HG02798 (cell line): ENCODE data around the gene VGLL1.
A peak's percentile ranks its signal among the peaks of the same experiment; 100 is the strongest.

Experiments
- ATAC-seq: cut with Tn5 transposase; IDR thresholded peaks from one replicate; pipeline ENCODE4 v1.9.1; 2021; ENCODE audit warnings: mild to moderate bottlenecking; ENCODE audit not compliant: unreplicated experiment, poor library complexity

The VGLL1 gene

DNA sequence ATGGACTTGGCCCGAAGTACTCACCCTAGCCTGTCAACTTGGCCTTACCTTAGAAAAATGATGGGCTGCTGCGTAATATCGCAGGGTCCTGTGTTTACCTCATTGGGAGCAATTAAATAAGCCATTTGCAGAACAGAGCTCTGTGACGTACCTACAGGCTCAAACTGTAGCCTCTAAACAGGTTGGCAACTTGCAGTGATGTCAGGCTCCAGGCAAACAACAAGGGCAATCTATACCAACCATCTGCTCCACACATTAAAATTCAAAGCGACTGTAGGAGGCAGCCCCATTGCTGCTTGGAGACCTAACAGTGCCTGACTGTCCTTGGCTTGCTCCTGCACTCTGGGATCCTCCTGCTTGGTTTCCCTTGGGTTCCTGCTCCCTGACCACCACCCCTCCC lies 17.2 kb downstream of the VGLL1 start:
- ATAC-seq = no peak

DNA sequence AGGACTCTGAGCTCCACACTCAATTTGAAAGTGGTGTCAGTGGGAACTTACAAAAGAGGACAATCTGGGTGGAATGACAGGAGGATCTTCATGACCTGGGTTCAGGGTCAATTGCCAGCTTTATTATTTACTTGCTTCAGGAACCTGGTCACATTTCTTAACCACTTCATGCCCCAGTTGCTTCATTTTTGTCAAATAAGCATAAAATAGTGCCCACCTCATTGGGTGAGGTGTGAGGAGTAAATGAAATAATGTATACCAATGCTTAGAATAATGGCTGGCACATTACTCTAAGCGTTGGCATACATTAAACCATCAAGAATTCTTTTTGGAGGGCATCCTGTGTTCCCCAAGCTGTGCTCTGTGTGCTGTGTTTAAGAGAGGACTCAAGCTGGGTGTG lies 19.4 kb downstream of the VGLL1 start:
- no peak for ATAC-seq

DNA sequence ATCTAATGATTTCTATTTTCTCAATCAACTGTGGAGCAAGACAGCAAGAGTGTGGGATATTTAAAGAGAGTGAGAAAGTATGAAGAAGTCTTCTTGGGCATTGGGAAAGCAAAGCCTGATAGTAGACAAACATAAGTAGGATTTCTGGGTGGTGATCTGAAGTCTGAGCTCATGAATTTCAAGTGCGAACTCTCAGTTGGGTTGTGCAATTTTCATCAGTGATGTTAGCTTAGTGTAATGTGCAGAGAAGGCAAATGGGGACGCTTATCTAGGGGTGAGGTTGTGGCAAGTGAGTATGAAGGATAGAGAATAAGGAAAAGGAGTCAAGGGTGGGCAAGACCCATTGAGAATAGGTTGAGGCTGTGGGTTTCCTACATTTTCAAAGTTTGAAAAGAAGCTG lies 23.7 kb downstream of the VGLL1 start:
- ATAC-seq = no peak

DNA sequence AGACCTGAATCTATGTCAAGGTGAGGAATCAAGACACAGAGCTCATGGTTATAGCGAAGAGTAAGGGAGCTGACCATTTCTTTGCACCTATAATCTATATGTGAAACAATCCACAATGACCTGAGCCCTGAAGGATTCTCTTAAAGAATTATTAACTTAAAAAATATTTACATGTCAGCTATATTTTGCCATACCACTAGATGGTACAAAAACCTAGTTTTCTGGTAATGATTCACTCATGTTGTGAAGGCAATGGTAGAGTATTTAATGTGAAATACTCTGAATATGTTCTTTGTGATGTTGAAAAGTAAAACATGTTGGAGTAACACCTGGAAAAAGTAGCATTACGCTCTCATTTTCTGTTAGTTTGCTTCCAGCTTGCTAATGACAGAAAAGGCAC lies 40.0 kb downstream of the VGLL1 start:
- ATAC-seq = no peak

DNA sequence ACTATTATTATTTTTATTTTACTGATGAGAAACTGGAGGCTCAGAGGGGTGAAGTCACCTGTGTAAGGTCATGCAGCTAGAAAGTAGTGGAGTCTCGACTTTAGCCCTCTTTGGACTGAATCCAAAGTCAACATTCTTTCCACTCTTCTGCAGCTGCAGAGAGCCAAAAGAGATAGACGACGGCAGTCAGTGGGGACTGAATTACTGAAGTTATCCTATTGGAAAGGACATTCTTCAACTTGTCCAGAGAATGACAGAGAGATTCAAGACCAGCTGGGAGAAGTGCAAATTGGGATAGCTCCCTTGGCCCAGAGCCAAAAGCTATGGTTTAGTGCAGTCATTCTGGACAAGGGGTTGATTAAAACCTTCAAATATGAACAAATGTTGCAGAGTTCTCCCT lies 42.5 kb downstream of the VGLL1 start:
- no peak for ATAC-seq

DNA sequence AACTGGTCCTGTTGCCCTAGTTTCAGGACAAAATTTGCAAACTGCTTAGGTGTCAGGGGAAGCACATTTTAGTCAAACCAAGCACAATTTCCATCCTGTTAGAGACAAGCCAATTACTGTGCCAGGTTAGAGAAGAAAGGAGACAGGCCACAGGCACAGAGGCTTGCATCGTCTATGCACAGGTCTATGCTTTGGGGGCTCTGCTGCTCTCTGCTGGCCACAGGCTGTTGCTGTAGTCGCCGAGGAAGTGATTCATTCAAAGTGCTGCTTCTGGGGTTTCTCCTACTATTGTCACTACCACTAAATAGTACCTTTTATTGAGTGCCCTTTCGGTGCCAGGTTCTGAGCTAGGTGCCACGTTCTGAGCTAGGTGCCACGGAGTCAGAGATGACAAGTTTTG lies 45.5 kb downstream of the VGLL1 start:
- peak; percentile 94 for ATAC-seq

DNA sequence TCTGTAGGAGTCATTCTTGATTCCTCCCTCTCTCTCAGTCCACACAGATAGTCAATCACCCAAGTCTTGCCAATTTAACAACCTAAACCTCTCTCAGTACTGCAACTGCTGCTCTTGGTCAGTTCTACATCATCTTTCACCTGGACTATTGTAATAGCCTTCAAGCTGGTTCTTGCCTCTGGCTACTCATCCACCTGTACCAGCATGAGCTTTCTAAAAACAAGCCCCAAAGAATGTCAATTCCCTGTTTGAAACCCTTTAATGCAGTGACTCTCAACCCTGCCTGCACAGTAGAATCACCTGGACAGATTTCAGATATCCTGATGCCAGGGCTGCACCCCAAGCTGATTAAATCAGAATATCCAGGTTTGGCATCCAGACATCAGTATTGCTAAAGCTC lies 48.3 kb downstream of the VGLL1 start:
- ATAC-seq = no peak

DNA sequence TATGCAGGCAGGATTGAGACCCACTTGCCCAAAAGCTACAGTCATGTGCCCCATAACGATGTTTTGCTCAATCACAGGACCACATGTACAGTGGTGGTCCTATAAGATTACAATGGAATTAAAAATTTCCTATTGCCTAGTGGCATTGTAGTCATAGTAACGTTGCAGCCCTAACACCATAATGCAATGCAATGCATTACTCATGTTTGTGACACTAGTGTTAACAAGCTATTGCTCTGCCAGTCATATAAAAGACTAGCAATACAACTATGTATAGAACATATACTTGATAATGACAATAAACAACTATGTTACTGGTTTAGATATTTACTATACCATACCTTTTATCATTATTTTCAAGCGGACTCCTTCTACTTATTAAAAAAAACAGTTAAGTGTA lies 50.6 kb downstream of the VGLL1 start:
- ATAC-seq = no peak

DNA sequence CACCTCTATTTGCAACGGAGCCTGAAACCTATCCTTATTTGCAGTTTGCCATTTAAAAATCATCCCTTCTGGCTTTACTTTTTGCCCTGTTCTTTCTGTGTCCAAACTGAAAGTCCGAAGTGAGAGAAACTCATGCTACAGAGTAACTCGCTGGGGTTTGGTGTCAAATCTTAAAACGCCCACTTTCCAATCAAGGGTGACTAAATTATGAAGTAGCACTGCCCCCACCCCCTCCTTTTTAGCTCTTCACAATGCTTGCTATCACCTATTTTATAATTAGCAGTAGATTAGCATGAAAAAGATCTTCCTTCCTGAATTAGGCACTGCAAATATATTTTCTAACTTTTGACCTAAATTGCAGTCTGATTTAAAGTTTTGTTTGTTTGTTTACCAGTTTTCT lies 52.5 kb downstream of the VGLL1 start:
- peak; percentile 51 for ATAC-seq

DNA sequence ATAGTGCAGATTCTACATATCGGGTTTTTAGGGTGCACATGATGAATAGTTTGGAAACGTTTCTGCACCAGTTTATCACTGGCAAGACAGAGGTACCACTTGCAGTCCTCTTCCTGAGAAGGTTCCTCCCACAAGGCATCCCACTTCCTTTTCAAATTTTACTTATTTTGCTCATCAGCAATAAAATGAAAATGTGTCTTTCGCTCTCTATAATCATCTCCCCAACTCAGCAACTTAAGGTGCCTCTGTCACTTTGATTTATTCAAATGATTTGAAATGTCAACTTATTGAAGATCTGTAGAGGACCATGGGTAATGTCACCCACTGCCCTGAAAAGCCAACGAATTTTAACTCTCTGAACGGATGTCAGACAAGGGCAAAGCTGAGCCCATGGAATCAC lies 53.2 kb downstream of the VGLL1 start:
- ATAC-seq = no peak

DNA sequence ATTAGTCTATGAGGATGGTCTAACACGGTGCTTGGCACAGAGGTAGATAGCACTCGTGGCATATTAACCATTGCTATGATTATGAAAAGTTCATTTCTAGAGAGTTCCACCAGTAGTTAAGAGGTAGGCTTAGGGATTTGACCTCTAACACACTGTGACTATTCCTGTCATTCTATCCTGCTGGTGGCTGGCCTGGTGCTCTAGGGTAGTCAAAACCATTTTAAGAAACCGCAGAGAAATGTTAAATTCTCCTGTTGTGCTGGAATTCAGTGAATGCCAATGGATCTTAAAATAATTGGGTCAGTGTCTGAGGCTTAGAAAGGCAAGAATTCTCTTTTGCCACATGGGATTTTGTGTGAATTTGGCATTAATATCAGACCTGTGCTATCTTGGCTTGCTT lies 53.9 kb downstream of the VGLL1 start:
- ATAC-seq = no peak

DNA sequence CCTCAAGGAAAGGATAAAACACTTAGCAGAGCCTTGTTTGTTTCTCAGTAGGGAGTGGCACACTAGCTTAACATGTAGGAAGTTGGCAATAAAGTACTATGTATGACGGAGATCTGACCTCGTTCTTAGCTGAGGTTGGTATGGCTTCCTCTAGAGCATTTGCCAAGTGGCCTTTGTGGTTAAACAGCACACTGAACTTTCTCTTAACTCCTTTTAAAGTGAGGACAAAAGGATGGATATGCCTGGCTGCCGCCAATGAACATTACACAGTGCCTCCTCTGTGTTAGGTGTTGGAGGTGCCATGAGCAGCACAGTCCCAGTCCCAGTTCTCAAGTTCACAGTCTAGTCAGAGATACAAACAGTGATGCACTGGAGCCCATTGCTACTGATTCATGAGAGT lies 54.4 kb downstream of the VGLL1 start:
- ATAC-seq = no peak

DNA sequence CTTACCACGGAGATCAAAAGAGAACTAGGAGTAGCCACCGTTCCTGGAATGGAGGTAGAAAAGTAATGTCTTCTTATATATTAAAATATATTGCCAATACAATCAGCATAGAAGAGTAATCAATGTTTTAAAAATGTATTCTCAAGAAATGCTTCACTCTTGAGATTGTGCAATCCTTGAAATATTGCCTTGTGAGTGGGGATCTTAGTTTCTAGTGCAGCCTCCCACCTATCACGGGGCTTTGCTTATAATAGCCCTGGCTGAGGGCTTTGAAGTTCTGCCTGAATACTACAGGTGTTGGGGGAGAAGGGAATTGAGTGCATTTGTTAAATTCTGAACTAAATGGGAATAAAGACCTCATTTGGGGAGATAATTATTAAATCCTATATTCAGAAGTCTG lies 55.5 kb downstream of the VGLL1 start:
- no peak for ATAC-seq

DNA sequence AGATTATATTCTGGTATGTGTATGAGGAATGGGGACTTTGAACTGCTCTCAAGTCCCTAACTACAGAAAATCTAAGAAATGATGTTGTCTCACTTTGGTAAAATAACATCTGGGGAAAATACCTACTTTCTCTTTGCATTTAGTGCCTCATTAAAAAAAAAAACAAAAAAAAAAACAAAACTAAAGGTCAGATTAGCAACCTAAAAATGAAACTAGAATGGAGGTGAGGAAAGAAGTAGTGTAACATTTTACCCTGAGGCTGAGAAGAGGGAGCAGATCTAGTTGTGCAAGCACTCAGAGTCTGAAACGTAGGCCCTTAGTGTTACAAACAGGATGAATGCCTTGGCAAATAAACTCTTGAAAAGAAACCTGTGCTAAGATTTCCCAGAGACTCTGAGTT lies 56.0 kb downstream of the VGLL1 start:
- peak; percentile 72 for ATAC-seq

DNA sequence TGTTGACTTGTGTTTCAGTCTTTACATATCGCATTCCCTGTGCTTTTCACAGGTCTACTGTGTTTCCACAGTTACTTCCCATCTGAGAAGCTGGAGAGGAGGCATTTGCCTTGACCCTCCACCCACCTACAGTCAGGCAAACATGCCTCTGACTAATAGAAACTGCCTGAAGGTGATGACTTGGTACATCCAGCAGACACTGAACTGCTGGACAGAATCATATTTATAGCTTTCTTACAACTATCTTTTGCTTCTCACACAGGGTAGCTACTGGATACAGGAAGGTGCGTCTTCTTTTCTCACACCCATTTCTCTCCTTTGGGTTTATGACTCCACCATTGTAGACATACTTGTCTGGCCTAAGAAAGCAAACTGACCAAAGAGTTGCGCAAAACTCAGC lies 58.0 kb downstream of the VGLL1 start:
- no peak for ATAC-seq

DNA sequence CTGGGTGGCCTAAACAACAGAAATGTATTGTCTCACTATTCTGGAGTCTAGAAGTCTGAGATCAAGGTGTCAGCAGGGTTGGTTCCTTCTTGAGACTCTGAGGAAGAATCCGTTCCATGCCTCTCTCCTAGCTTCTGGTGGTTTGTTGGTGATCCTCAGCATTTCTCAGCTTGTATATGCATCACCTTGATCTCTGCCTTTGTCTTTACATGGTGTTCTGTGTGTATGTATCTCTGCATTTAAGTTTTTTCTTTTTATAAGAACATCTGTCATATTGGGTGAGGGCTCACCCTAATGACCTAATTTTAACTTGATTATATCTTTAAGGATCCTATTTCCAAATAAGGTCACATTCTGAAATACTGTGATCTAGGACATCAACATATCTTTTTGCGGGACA lies 65.3 kb downstream of the VGLL1 start:
- no peak for ATAC-seq

DNA sequence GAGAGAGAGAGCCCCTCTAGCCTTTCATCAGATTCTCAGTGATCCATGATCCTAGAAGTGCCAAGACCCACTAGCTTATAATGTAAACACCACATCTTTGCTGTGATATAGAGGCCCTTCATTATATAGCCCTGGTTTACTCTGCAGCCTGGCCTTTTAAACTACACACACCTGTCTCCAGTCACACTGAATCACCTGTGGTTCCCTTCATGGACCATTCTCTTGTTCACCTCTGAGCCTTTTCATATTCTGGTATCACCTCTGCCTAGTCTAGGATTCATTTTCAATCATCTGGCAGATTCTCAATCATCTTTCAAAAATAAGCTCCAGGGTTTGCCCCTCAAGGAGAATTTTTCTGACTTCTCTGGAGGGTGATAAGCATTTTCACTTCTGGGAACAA lies 65.9 kb downstream of the VGLL1 start:
- no peak for ATAC-seq

DNA sequence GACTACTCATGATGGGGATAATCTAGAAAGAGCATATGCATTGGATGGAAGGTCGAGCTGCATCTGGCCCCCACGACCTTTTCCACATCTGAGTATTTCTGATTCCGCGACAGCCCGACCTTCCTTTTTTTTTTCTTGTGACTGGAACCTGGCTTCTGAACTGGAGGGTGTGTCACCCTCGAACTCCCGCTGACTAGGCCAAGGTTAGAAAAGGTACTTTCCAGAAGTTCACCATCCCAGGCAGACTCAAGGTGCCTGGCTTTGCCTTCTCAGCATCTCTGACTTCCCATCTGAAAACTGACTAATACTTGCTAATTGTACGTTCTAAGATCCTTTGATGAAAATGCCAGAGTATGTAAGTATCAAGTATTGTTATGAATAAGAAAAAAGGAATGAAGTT lies 66.6 kb downstream of the VGLL1 start:
- ATAC-seq = no peak

DNA sequence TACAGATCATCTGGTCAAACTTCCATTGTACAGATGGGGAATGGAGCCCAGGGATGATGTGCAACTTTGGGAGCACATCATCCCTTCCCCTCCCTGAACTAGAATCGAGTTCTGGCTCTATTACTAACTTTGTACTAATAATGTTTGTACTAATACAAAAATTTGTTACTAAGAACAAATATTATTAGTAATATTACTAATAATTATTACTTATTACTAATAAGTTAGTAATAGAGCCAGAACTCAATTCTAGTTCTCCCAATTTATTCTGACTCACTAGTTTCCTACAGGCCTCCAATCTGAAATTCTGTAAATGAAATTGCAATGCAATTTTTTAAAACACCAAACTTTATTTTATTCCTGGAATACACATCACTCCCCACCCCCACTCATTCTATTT lies 68.0 kb downstream of the VGLL1 start:
- ATAC-seq = no peak
